Keratinocyte (primary cell): Measurements from ENCODE around the gene CARD11. TPM values are rescaled to one million over a fixed set of nuclear protein-coding genes. Genes with fewer than 3 reads are reported as not detected.

ENCODE experiments used
- DNase-seq: peaks from one replicate; pipeline ENCODE4 v3.0.0-alpha.2; 2011; ENCODE audit warnings: low read depth, missing footprints, low spot score
- FAIRE-seq: peaks from 2 replicates; lab custom pipeline; 2011; peaks lifted over from hg19 to GRCh38; lab: Jason Lieb, UNC
- H2AFZ ChIP-seq: 2 replicates; pipeline ENCODE4 v1.6.0; 2012; ENCODE audit warnings: low read length, control low read depth, inconsistent platforms; ENCODE audit not compliant: control insufficient read depth
- H3K27ac ChIP-seq: 2 replicates; pipeline ENCODE4 v1.5.1; 2011; ENCODE audit warnings: low read length; ENCODE audit not compliant: control insufficient read depth, insufficient read depth
- H3K27me3 ChIP-seq: 3 replicates; pipeline ENCODE4 v1.6.0; 2011; ENCODE audit warnings: low read length; ENCODE audit not compliant: control insufficient read depth, insufficient read depth; ENCODE audit errors: extremely low read depth
- H3K36me3 ChIP-seq, 2 experiments: 2 replicates in 1 of 2; 3 replicates in 1 of 2; pipeline ENCODE4 v1.5.1; 2011; ENCODE audit warnings: low read length in 2 of 2, mild to moderate bottlenecking in 1 of 2; ENCODE audit not compliant: control insufficient read depth in 2 of 2, insufficient read depth in 2 of 2; ENCODE audit errors: extremely low read depth in 1 of 2
- H3K4me1 ChIP-seq: 3 replicates; pipeline ENCODE4 v1.5.1; 2011; ENCODE audit warnings: low read length; ENCODE audit not compliant: control insufficient read depth, insufficient read depth; ENCODE audit errors: extremely low read depth
- H3K4me2 ChIP-seq: 3 replicates; pipeline ENCODE4 v1.6.0; 2011; ENCODE audit warnings: low read depth, low read length; ENCODE audit not compliant: control insufficient read depth, insufficient read depth; ENCODE audit errors: extremely low read depth
- H3K4me3 ChIP-seq, 3 experiments: fragments of 200-600 bp in 1 of 3; sonication (generic) in 1 of 3; 2 replicates in 2 of 3; 3 replicates in 1 of 3; pipeline ENCODE4 v1.5.1; 2011 to 2016; ENCODE audit warnings: low read length in 3 of 3, mild to moderate bottlenecking in 3 of 3, control low read depth in 2 of 3, inconsistent platforms in 1 of 3, low read depth in 1 of 3, mixed read lengths in 1 of 3, mixed run types in 1 of 3, moderate library complexity in 1 of 3; ENCODE audit not compliant: control insufficient read depth in 2 of 3, insufficient read depth in 2 of 3; ENCODE audit errors: extremely low read depth in 1 of 3
- H3K79me2 ChIP-seq: 2 replicates; pipeline ENCODE4 v1.6.0; 2012; ENCODE audit warnings: low read length; ENCODE audit not compliant: control insufficient read depth, insufficient read depth
- H3K9ac ChIP-seq: 3 replicates; pipeline ENCODE4 v1.6.0; 2011; ENCODE audit warnings: low read length; ENCODE audit not compliant: control insufficient read depth, insufficient read depth; ENCODE audit errors: extremely low read depth
- H3K9me1 ChIP-seq: 3 replicates; pipeline ENCODE4 v1.6.0; 2011; ENCODE audit warnings: low read length; ENCODE audit not compliant: control insufficient read depth, insufficient read depth; ENCODE audit errors: extremely low read depth
- H3K9me3 ChIP-seq: 2 replicates; pipeline ENCODE4 v1.5.1; 2012; ENCODE audit warnings: low read depth, low read length; ENCODE audit not compliant: control insufficient read depth
- H4K20me1 ChIP-seq: 3 replicates; pipeline ENCODE4 v1.6.0; 2011; ENCODE audit warnings: low read length; ENCODE audit not compliant: control insufficient read depth, insufficient read depth; ENCODE audit errors: extremely low read depth
- EZH2 ChIP-seq: IDR thresholded peaks from one replicate; pipeline ENCODE4 v1.6.1; 2012; ENCODE audit warnings: inconsistent platforms, mild to moderate bottlenecking, low read length, moderate library complexity
- dilution Hi-C: fragments of 300-500 bp; cut with MboI; formaldehyde crosslinking; loops from one replicate; pipeline ENCODE4 v1.7.0; 2020; ENCODE audit warnings: low sequenced_read_pairs; ENCODE audit not compliant: extremely low pct_ligation_motif_present
- polyA plus RNA-seq, 5 experiments: library from polyadenylated mRNA; depleted of rRNA in 3 of 5; stranded (reverse) in 3 of 5; stranded (forward) in 1 of 5; unstranded in 1 of 5; fragments of >200 nt; gene quantifications; 1 replicate in 1 of 5; 2 replicates in 3 of 5; 3 replicates in 1 of 5; pipeline versions ENCODE4 v1.2.1 to v1.2.3, GENCODE V29; 2011 to 2012; ENCODE audit warnings: missing spikeins in 2 of 5, low read depth in 1 of 5, low replicate concordance in 1 of 5
- TF ChIP-seq, protein P1 (sequence below), 3 experiments: IDR thresholded peaks in 1 of 3; conservative IDR thresholded peaks in 1 of 3; optimal IDR thresholded peaks in 1 of 3; 2 replicates in 2 of 3; 3 replicates in 1 of 3; pipeline versions ENCODE3 to v1.5.1; 2011; ENCODE audit warnings: low read length in 3 of 3, mild to moderate bottlenecking in 3 of 3, moderate library complexity in 2 of 3, control low read depth in 1 of 3, inconsistent platforms in 1 of 3; ENCODE audit not compliant: insufficient read depth in 2 of 3; ENCODE audit errors: extremely low read depth in 1 of 3

CARD11 gene
- polyA plus RNA-seq, 1 donor (not counting 4 experiments of a cell fraction or from before 2014, with no cell fraction given) = 4.3 TPM

DNA sequence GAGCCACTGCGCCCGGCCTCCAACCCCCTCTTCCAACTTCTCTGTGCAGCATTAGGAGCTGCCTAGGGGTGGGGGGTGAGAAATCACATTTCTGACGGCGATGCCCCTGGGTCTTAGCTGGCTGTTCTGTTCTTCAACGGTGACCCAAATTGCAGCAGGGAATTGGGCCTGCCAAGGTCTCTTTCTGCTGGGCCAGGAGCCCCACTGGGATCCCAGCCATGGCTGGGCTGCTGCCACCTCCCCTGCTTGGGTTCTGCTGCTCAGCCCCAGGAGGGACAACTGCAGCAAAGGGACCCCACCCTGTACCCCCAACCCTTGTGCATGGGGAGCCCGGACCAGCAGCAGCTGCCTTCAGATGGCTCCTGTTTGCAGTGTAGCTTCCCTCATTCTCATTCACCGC, 155.9 kb downstream of the CARD11 start:
- no peak overlapping the region for H3K9ac ChIP-seq
- no peaks in the 10 kb centered on the region for H3K9me1 ChIP-seq
- no peaks in the 10 kb centered on the region for H3K79me2 ChIP-seq
- H3K27me3 ChIP-seq = peaks cover 7% of the 10 kb centered on the region
- no peaks in the 10 kb centered on the region for H3K36me3 ChIP-seq
- H3K4me1 ChIP-seq = peaks cover 4% of the 10 kb centered on the region
- no peak for DNase-seq
- dilution Hi-C loops = no loop called here
- no peaks in the 10 kb centered on the region for H3K9me3 ChIP-seq
- no peaks in the 10 kb centered on the region for H4K20me1 ChIP-seq
- H3K4me2 ChIP-seq = no peak overlapping the region
- no peak overlapping the region for H2AFZ ChIP-seq
- no peak overlapping the region for H3K4me3 ChIP-seq
- FAIRE-seq = no peak
- TF ChIP-seq, protein P1, sequence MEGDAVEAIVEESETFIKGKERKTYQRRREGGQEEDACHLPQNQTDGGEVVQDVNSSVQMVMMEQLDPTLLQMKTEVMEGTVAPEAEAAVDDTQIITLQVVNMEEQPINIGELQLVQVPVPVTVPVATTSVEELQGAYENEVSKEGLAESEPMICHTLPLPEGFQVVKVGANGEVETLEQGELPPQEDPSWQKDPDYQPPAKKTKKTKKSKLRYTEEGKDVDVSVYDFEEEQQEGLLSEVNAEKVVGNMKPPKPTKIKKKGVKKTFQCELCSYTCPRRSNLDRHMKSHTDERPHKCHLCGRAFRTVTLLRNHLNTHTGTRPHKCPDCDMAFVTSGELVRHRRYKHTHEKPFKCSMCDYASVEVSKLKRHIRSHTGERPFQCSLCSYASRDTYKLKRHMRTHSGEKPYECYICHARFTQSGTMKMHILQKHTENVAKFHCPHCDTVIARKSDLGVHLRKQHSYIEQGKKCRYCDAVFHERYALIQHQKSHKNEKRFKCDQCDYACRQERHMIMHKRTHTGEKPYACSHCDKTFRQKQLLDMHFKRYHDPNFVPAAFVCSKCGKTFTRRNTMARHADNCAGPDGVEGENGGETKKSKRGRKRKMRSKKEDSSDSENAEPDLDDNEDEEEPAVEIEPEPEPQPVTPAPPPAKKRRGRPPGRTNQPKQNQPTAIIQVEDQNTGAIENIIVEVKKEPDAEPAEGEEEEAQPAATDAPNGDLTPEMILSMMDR (optimal IDR thresholded peaks at IDR 0.05 in 1 of 3, IDR thresholded peaks at IDR 0.05 in 1 of 3, conservative IDR thresholded peaks at IDR 0.05 in 1 of 3; ENCODE audit: extremely low read depth in 1 of 3, insufficient read depth in 2 of 3, low read length in 3 of 3) = no peak
- no peak for TF ChIP-seq EZH2
- no peak overlapping the region for H3K27ac ChIP-seq

DNA sequence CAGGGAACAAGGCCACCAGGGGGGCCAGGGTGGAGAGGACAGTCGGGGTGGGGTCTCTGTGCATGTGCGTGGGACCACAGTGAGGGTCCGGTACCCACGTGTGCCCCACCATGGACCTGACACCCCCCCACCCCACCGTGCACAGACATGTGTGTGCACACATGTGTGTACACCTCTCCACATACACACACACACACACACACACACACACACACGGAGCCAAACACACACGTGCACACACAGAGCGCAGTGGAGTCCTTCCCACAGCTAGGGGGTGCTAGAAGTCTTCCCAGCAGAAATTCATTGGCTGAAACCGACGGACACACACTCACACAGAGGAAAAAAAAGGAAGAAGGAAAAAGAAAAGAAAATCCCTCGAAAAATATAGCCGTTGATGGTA, 156.8 kb downstream of the CARD11 start:
- Histone ChIP-seq H3K9me3 (no peaks in the 10 kb centered on the region), H3K9ac (no peak overlapping the region), H3K9me1 (no peaks in the 10 kb centered on the region), H3K4me2 (no peak overlapping the region), H4K20me1 (no peaks in the 10 kb centered on the region), H3K4me3 (no peak overlapping the region), H3K27ac (no peak overlapping the region), H3K4me1 (peaks cover 4% of the 10 kb centered on the region), H3K36me3 (no peaks in the 10 kb centered on the region), H2AFZ (no peak overlapping the region), H3K79me2 (no peaks in the 10 kb centered on the region), H3K27me3 (peaks cover 9% of the 10 kb centered on the region)
- peak; percentile 26 for FAIRE-seq
- dilution Hi-C loops = no loop called here
- DNase-seq = no peak
- no peak for TF ChIP-seq EZH2
- TF ChIP-seq, protein P1 (optimal IDR thresholded peaks at IDR 0.05 in 1 of 3, IDR thresholded peaks at IDR 0.05 in 1 of 3, conservative IDR thresholded peaks at IDR 0.05 in 1 of 3; ENCODE audit: extremely low read depth in 1 of 3, insufficient read depth in 2 of 3, low read length in 3 of 3) = peak; percentile 85 to 94 (median 92)
